WTC11 (cell line): ENCODE data around the gene GGA3.

Experiments
- AR ChIP-seq: fragments of 250-450 bp; sonication (Bioruptor Pico); IDR thresholded peaks from 2 replicates; pipeline ENCODE4 v1.9.0; 2021; ENCODE audit warnings: mild to moderate bottlenecking
- ATF1 ChIP-seq: sonication (generic); formaldehyde crosslinking; IDR thresholded peaks from 2 replicates; pipeline ENCODE4 v1.8.1; 2023; ENCODE audit warnings: mild to moderate bottlenecking, moderate library complexity, missing genetic modification reagents
- CREM ChIP-seq: sonication (generic); formaldehyde crosslinking; IDR thresholded peaks from 2 replicates; pipeline ENCODE4 v1.8.1; 2022; ENCODE audit warnings: mild to moderate bottlenecking, missing genetic modification reagents, moderate library complexity
- CTCF ChIP-seq: fragments of 200-600 bp; IDR thresholded peaks from 2 replicates; pipeline ENCODE4 v1.8.0; 2022; ENCODE audit warnings: antibody characterized with exemption
- ELF4 ChIP-seq: sonication (generic); formaldehyde crosslinking; IDR thresholded peaks from 2 replicates; pipeline ENCODE4 v1.8.1; 2022; ENCODE audit warnings: low read depth, mild to moderate bottlenecking, moderate library complexity, missing genetic modification reagents
- MXD4 ChIP-seq: fragments of 250-450 bp; sonication (Bioruptor Pico); IDR thresholded peaks from 2 replicates; pipeline ENCODE4 v1.8.0; 2021; ENCODE audit warnings: mild to moderate bottlenecking, moderate library complexity, borderline replicate concordance
- NFE2L1 ChIP-seq: sonication (generic); formaldehyde crosslinking; IDR thresholded peaks from 2 replicates; pipeline ENCODE4 v1.8.1; 2023; ENCODE audit warnings: missing genetic modification reagents
- PRDM15 ChIP-seq: sonication (generic); formaldehyde crosslinking; IDR thresholded peaks from 2 replicates; pipeline ENCODE4 v1.8.0; 2022; ENCODE audit warnings: missing genetic modification reagents
- USF2 ChIP-seq: sonication (generic); formaldehyde crosslinking; IDR thresholded peaks from 2 replicates; pipeline ENCODE4 v1.8.1; 2023; ENCODE audit warnings: mild to moderate bottlenecking, missing genetic modification reagents, moderate library complexity
- ZNF263 ChIP-seq: sonication (generic); formaldehyde crosslinking; IDR thresholded peaks from 2 replicates; pipeline ENCODE4 v1.8.1; 2022; ENCODE audit warnings: low read depth, mild to moderate bottlenecking, moderate library complexity, missing genetic modification reagents

- TF ChIP-seq CTCF (no peak), USF2 (CRISPR knock-in tag) (no peak), PRDM15 (no peak), ELF4 (CRISPR knock-in tag) (no peak), AR (CRISPR knock-in tag) (no peak), MXD4 (CRISPR knock-in tag) (no peak), ZNF263 (CRISPR knock-in tag) (no peak), ATF1 (CRISPR knock-in tag) (no peak), NFE2L1 (CRISPR knock-in tag) (no peak), CREM (CRISPR knock-in tag) (no peak)
Observed at GRCh38 chr17:75219815-75220214, 41.6 kb downstream of the GGA3 start.
